Mononuclear cell (primary cell): Measurements from ENCODE around the gene FNDC10. TPM values are rescaled to one million over a fixed set of nuclear protein-coding genes. Genes with fewer than 3 reads are reported as not detected.

ENCODE experiments used
- H3K27me3 ChIP-seq: 2 replicates; pipeline ENCODE4 v1.6.0; 2011; ENCODE audit warnings: low read length, control low read depth; ENCODE audit not compliant: insufficient read depth
- H3K4me1 ChIP-seq: 2 replicates; pipeline ENCODE4 v1.5.1; 2011; ENCODE audit warnings: mild to moderate bottlenecking, low read length, control low read depth; ENCODE audit not compliant: insufficient read depth
- H3K4me3 ChIP-seq: 2 replicates; pipeline ENCODE4 v1.5.1; 2011; ENCODE audit warnings: mild to moderate bottlenecking, low read length, moderate library complexity
- H3K9me3 ChIP-seq: 2 replicates; pipeline ENCODE4 v1.5.1; 2011; ENCODE audit warnings: low read depth, mild to moderate bottlenecking, control low read depth, low read length
- total RNA-seq: library from RNA; depleted of rRNA; stranded (reverse); fragments of >200 nt; gene quantifications from one replicate; pipeline ENCODE4 v1.2.3, GENCODE V29; 2012

The FNDC10 gene
- total RNA-seq, 1 donor, result 1.2 TPM

- peaks cover 27% of the 10 kb centered on the region for H3K4me1 ChIP-seq
- H3K4me3 ChIP-seq, result peak overlapping the region; percentile 95
- H3K27me3 ChIP-seq, result no peaks in the 10 kb centered on the region
- H3K9me3 ChIP-seq, result no peaks in the 10 kb centered on the region
Measured at GRCh38 chr1:1614204-1614953, 14.4 kb upstream of the FNDC10 start.

- Histone ChIP-seq H3K27me3 (no peaks in the 10 kb centered on the region), H3K4me1 (peaks cover 27% of the 10 kb centered on the region), H3K4me3 (no peak overlapping the region), H3K9me3 (no peaks in the 10 kb centered on the region)
Measured at GRCh38 chr1:1613509-1614082, 13.7 kb upstream of the FNDC10 start.

GRCh38 chr1:1612104-1612400 is 12.1 kb upstream of the FNDC10 start:
- H3K4me1 ChIP-seq, result peaks cover 33% of the 10 kb centered on the region
- no peaks in the 10 kb centered on the region for H3K27me3 ChIP-seq
- no peaks in the 10 kb centered on the region for H3K9me3 ChIP-seq
- no peak overlapping the region for H3K4me3 ChIP-seq

GRCh38 chr1:1610796-1611195 is 10.9 kb upstream of the FNDC10 start:
- H3K9me3 ChIP-seq, result no peaks in the 10 kb centered on the region
- peaks cover 31% of the 10 kb centered on the region for H3K4me1 ChIP-seq
- H3K4me3 ChIP-seq, result no peak overlapping the region
- no peaks in the 10 kb centered on the region for H3K27me3 ChIP-seq

- Histone ChIP-seq H3K4me1 (peaks cover 31% of the 10 kb centered on the region), H3K9me3 (no peaks in the 10 kb centered on the region), H3K27me3 (no peaks in the 10 kb centered on the region), H3K4me3 (no peak overlapping the region)
Measured at GRCh38 chr1:1609822-1610485, 10.0 kb upstream of the FNDC10 start.

GRCh38 chr1:1606232-1606631 is 6.3 kb upstream of the FNDC10 start:
- Histone ChIP-seq H3K4me1 (peaks cover 26% of the 10 kb centered on the region), H3K9me3 (no peaks in the 10 kb centered on the region), H3K27me3 (no peaks in the 10 kb centered on the region), H3K4me3 (no peak overlapping the region)

GRCh38 chr1:1605724-1606123 is 5.8 kb upstream of the FNDC10 start:
- H3K4me3 ChIP-seq, result no peak overlapping the region
- H3K9me3 ChIP-seq, result no peaks in the 10 kb centered on the region
- H3K27me3 ChIP-seq, result no peaks in the 10 kb centered on the region
- peaks cover 29% of the 10 kb centered on the region for H3K4me1 ChIP-seq

GRCh38 chr1:1605034-1605591 is 5.2 kb upstream of the FNDC10 start:
- no peaks in the 10 kb centered on the region for H3K9me3 ChIP-seq
- peaks cover 34% of the 10 kb centered on the region for H3K4me1 ChIP-seq
- H3K27me3 ChIP-seq, result no peaks in the 10 kb centered on the region
- H3K4me3 ChIP-seq, result no peak overlapping the region

- Histone ChIP-seq H3K4me1 (peaks cover 34% of the 10 kb centered on the region), H3K4me3 (no peak overlapping the region), H3K9me3 (no peaks in the 10 kb centered on the region), H3K27me3 (no peaks in the 10 kb centered on the region)
Measured at GRCh38 chr1:1604374-1605033, 4.6 kb upstream of the FNDC10 start.

- peaks cover 41% of the 10 kb centered on the region for H3K4me1 ChIP-seq
- no peaks in the 10 kb centered on the region for H3K9me3 ChIP-seq
- no peaks in the 10 kb centered on the region for H3K27me3 ChIP-seq
- no peak overlapping the region for H3K4me3 ChIP-seq
Measured at GRCh38 chr1:1603671-1604373, 3.9 kb upstream of the FNDC10 start.

- Histone ChIP-seq H3K4me3 (no peak overlapping the region), H3K9me3 (no peaks in the 10 kb centered on the region), H3K4me1 (peaks cover 41% of the 10 kb centered on the region), H3K27me3 (no peaks in the 10 kb centered on the region)
Measured at GRCh38 chr1:1602968-1603506, 3.1 kb upstream of the FNDC10 start.

- Histone ChIP-seq H3K4me3 (no peak overlapping the region), H3K9me3 (no peaks in the 10 kb centered on the region), H3K27me3 (no peaks in the 10 kb centered on the region), H3K4me1 (peaks cover 38% of the 10 kb centered on the region)
Measured at GRCh38 chr1:1602304-1602967, 2.5 kb upstream of the FNDC10 start.

- Histone ChIP-seq H3K27me3 (no peaks in the 10 kb centered on the region), H3K9me3 (no peaks in the 10 kb centered on the region), H3K4me3 (no peak overlapping the region), H3K4me1 (peaks cover 31% of the 10 kb centered on the region)
Measured at GRCh38 chr1:1601564-1602303, 1.8 kb upstream of the FNDC10 start.
